Activated CD8-positive, alpha-beta T cell treated with anti-CD3 and anti-CD28 coated beads, Interleukin-2, amount 10 ng/mL, durations not matched to agents 7 days and 5 days (primary cell): ENCODE results near the gene TAGLN2. TPM values are rescaled to one million over a fixed set of nuclear protein-coding genes. Genes with fewer than 3 reads are reported as not detected.
"Not testable (repeated sequence)": the region's sequence is repeated elsewhere in the genome, so short reads cannot be mapped to it uniquely, and the experiment has no call there.

Experiments used
- ATAC-seq: fragments of 150-1000 bp; cut with Tn5 transposase; one replicate; pipeline ENCODE4 v1.10.0; 2021; ENCODE audit warnings: moderate library complexity
- CTCF ChIA-PET: fragments of 350-600 bp; sonication (Branson Sonifier 250); formaldehyde crosslinking; loops from one replicate; lab custom pipeline; 2021; ENCODE audit warnings: antibody characterized with exemption; lab: Charles Lee
- POLR2A ChIA-PET: fragments of 350-600 bp; sonication (Branson Sonifier 250); formaldehyde crosslinking; loops from one replicate; lab custom pipeline; 2021; ENCODE audit warnings: antibody characterized with exemption; lab: Charles Lee
- DNase-seq: peaks from one replicate; pipeline ENCODE4 v3.0.0-alpha.2; 2020
- H3K27ac Mint-ChIP-seq: one replicate; pipeline ENCODE4 v1.8.0; 2021; ENCODE audit warnings: mild to moderate bottlenecking, mixed read lengths
- H3K27me3 Mint-ChIP-seq: one replicate; pipeline ENCODE4 v1.8.0; 2021; ENCODE audit warnings: low read depth, mixed read lengths
- H3K36me3 Mint-ChIP-seq: one replicate; pipeline ENCODE4 v1.8.0; 2021; ENCODE audit warnings: low read depth, mixed read lengths
- H3K4me1 Mint-ChIP-seq: one replicate; pipeline ENCODE4 v1.8.0; 2021; ENCODE audit warnings: low read depth, mixed read lengths
- H3K4me3 Mint-ChIP-seq: one replicate; pipeline ENCODE4 v1.8.0; 2021; ENCODE audit warnings: mild to moderate bottlenecking, mixed read lengths
- H3K9me3 Mint-ChIP-seq: one replicate; pipeline ENCODE4 v1.8.0; 2022; ENCODE audit warnings: mixed read lengths; ENCODE audit not compliant: insufficient read depth
- total RNA-seq, 2 experiments: library from RNA; stranded (reverse); gene quantifications; one replicate each; pipeline ENCODE4 v1.2.3, GENCODE V29; 2021

Gene TAGLN2
- total RNA-seq, 2 experiments from 2014 or later = 476 to 510 TPM

DNA sequence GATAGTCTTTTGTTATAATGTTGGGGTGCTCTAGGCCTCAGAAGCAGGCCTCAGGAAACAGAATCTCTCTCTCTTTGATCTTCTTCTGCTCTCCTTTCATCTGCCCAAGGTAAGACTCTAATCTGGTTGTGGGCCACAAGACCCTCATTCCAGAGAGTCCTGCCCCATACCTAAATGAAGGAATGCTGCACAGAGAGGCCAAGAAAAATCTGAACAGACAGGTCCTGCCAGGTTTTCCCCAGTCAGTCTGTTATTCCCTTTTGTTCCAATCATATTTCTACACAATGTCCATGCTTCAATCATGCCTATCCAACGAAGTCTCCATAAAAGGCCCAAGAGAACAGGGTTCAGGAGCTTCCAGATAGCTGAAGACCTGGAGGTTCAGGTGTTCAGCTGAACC is 18.3 kb downstream of the TAGLN2 start:
- H3K27me3 Mint-ChIP-seq = no peaks in the 10 kb centered on the region
- no peak overlapping the region for H3K27ac Mint-ChIP-seq
- no peak for ATAC-seq
- peaks cover 2% of the 10 kb centered on the region for H3K36me3 Mint-ChIP-seq
- H3K9me3 Mint-ChIP-seq = no peaks in the 10 kb centered on the region
- no peak overlapping the region for H3K4me3 Mint-ChIP-seq
- ChIA-PET POLR2A (interaction anchor here (1.7 to 2.1 kb wide), 2 partner anchors 13 to 16 kb away, joined by 4 to 10 read pairs; no protein-coding TSS in a partner anchor), CTCF (interaction anchor here (1.0 to 1.8 kb wide), 2 partner anchors 14 kb away, joined by 4 to 9 read pairs; no protein-coding TSS in a partner anchor)
- peaks cover 40% of the 10 kb centered on the region for H3K4me1 Mint-ChIP-seq
- no peak for DNase-seq

- CTCF ChIA-PET = interaction anchor here (1.3 to 3.1 kb wide), 2 partner anchors 11 kb away, joined by 3 to 13 read pairs; no protein-coding TSS in a partner anchor
- ATAC-seq, H3K36me3 Mint-ChIP-seq, POLR2A ChIA-PET, H3K27me3 Mint-ChIP-seq, H3K9me3 Mint-ChIP-seq, DNase-seq, H3K27ac Mint-ChIP-seq, H3K4me3 Mint-ChIP-seq: not testable (repeated sequence)
- peaks cover 11% of the 10 kb centered on the region for H3K4me1 Mint-ChIP-seq
Measured at GRCh38 chr1:159904036-159904435, 21.3 kb downstream of the TAGLN2 start.

GRCh38 chr1:159902541-159902940 is 22.8 kb downstream of the TAGLN2 start:
- ATAC-seq (no peak), DNase-seq (no peak)
- peaks cover 6% of the 10 kb centered on the region for H3K4me1 Mint-ChIP-seq
- ChIA-PET POLR2A (no interaction called here), CTCF (interaction anchor here (3.1 kb wide), 1 partner anchor 10 kb away, joined by 13 read pairs; no protein-coding TSS in a partner anchor)
- H3K27me3 Mint-ChIP-seq = no peaks in the 10 kb centered on the region
- H3K36me3 Mint-ChIP-seq = no peaks in the 10 kb centered on the region
- no peak overlapping the region for H3K27ac Mint-ChIP-seq
- H3K4me3 Mint-ChIP-seq = no peak overlapping the region
- no peaks in the 10 kb centered on the region for H3K9me3 Mint-ChIP-seq

GRCh38 chr1:159900755-159901360 is 24.4 kb downstream of the TAGLN2 start:
- H3K4me1 Mint-ChIP-seq = no peaks in the 10 kb centered on the region
- H3K27ac Mint-ChIP-seq = no peak overlapping the region
- H3K9me3 Mint-ChIP-seq = no peaks in the 10 kb centered on the region
- no peak overlapping the region for H3K4me3 Mint-ChIP-seq
- H3K27me3 Mint-ChIP-seq = peaks cover 6% of the 10 kb centered on the region
- DNase-seq (no peak), ATAC-seq (no peak)
- ChIA-PET CTCF (interaction anchor here (0.7 to 3.1 kb wide), 4 partner anchors 8 to 106 kb away, joined by 4 to 13 read pairs (median 5); no protein-coding TSS in a partner anchor), POLR2A (interaction anchor here (1.0 kb wide), 1 partner anchor 24 kb away, joined by 3 read pairs; the partner anchor contains the start of gene TAGLN2)
- H3K36me3 Mint-ChIP-seq = no peaks in the 10 kb centered on the region

GRCh38 chr1:159900086-159900680 is 25.1 kb downstream of the TAGLN2 start, which contains the start of gene CFAP45:
Gene CFAP45 (minus strand): TSS chr1:159900165. CDS start chr1:159900098, 67 bp downstream.
- no peak for DNase-seq
- H3K4me1 Mint-ChIP-seq = no peaks in the 10 kb centered on the region

DNA sequence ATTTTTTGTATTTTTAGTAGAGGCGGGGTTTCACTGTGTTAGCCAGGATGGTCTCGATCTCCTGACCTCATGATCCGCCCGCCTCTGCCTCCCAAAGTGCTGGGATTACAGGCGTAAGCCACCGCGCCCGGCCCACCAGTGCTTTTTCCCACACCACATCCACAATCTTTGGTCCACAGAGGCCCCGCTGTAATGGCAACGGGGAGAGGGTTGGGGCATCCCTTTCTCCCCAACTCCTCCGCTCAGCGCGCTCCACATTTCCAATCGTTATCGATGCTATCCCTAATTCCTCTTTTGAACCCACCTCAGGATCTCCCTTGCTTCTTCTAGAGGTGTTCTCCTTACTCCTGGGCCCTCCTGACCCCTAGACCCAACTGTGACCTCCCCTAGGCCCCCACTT is 25.7 kb downstream of the TAGLN2 start:
- POLR2A ChIA-PET, H3K27me3 Mint-ChIP-seq, H3K4me3 Mint-ChIP-seq, DNase-seq, H3K9me3 Mint-ChIP-seq, CTCF ChIA-PET, H3K4me1 Mint-ChIP-seq, ATAC-seq, H3K36me3 Mint-ChIP-seq, H3K27ac Mint-ChIP-seq: not testable (repeated sequence)

More at GRCh38 chr1:159900086-159900680, 25.1 kb downstream of the TAGLN2 start, which contains the start of gene CFAP45:
- peaks cover 6% of the 10 kb centered on the region for H3K27me3 Mint-ChIP-seq
- H3K9me3 Mint-ChIP-seq = no peaks in the 10 kb centered on the region
- ChIA-PET CTCF (interaction anchor here (0.7 to 1.2 kb wide), 3 partner anchors 10 to 107 kb away, joined by 4 to 6 read pairs (median 4); no protein-coding TSS in a partner anchor), POLR2A (no interaction called here)
- no peak within 1 kb of the TSS for H3K4me3 Mint-ChIP-seq
- H3K36me3 Mint-ChIP-seq = no peaks in the 10 kb centered on the region
- no peak within 1 kb of the TSS for H3K27ac Mint-ChIP-seq
- ATAC-seq = peak; percentile 48

- Mint-ChIP-seq H3K9me3 (no peaks in the 10 kb centered on the region), H3K27me3 (peaks cover 12% of the 10 kb centered on the region), H3K4me1 (no peaks in the 10 kb centered on the region), H3K4me3 (no peak overlapping the region), H3K27ac (no peak overlapping the region), H3K36me3 (no peaks in the 10 kb centered on the region)
- CTCF ChIA-PET = no interaction called here
- ATAC-seq = no peak
- POLR2A ChIA-PET = no interaction called here
- DNase-seq = no peak
Measured at GRCh38 chr1:159898527-159898926, 26.8 kb downstream of the TAGLN2 start.

DNA sequence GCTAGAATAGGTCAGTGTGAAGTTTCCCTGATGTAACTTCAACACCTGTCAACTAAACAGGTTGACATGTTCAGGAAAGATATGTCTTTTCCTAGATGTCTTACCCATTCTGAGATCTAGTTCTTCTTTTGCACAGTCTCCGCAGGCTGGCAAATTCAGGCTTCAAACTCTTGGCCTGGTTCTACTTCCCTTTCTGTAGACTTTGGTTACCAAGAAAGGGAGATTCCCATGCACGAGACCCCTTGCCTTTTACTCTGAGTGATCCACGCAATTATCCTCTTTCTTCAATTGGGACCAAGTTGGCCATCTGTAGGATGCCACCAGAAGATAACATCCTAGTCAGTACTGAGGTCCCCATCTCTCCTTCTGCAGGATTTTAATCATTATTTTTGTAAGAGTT is 27.3 kb downstream of the TAGLN2 start:
- no peak for DNase-seq
- ChIA-PET CTCF (interaction anchor here (2.4 kb wide), 1 partner anchor 109 kb away, joined by 12 read pairs; no protein-coding TSS in a partner anchor), POLR2A (no interaction called here)
- H3K9me3 Mint-ChIP-seq = no peaks in the 10 kb centered on the region
- no peak overlapping the region for H3K27ac Mint-ChIP-seq
- H3K4me3 Mint-ChIP-seq = no peak overlapping the region
- H3K36me3 Mint-ChIP-seq = no peaks in the 10 kb centered on the region
- ATAC-seq = no peak
- H3K4me1 Mint-ChIP-seq = no peaks in the 10 kb centered on the region
- H3K27me3 Mint-ChIP-seq = peaks cover 17% of the 10 kb centered on the region

DNA sequence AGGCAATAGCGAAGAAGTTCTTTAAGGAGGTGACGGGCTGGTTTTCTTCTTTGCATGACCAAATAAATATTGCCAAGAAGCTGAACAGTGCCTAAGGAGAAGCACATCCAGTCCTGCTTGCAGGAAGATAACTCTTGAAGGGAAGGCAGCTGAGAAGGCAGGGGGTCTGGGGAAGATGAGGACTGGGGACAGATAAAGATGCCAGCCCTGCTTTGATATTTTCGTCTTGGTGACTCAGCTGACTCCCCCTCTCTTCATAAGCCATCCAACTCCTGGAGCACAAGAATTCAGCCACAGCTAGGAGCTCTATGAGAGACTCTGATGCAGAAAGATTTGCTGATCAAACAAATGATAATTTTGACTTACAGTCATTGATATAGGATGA is 28.8 kb downstream of the TAGLN2 start:
- Mint-ChIP-seq H3K27me3 (peaks cover 17% of the 10 kb centered on the region), H3K4me3 (no peak overlapping the region), H3K9me3 (no peaks in the 10 kb centered on the region), H3K4me1 (peaks cover 3% of the 10 kb centered on the region), H3K36me3 (no peaks in the 10 kb centered on the region), H3K27ac (no peak overlapping the region)
- no peak for ATAC-seq
- DNase-seq = no peak
- ChIA-PET POLR2A (interaction anchor here (5.0 kb wide), 1 partner anchor 28 kb away, joined by 33 read pairs; the partner anchor contains the start of gene TAGLN2), CTCF (interaction anchor here (2.4 to 19.2 kb wide), 2 partner anchors 94 to 110 kb away, joined by 12 to 483 read pairs; partner anchors contain the start of gene FCRL6)

DNA sequence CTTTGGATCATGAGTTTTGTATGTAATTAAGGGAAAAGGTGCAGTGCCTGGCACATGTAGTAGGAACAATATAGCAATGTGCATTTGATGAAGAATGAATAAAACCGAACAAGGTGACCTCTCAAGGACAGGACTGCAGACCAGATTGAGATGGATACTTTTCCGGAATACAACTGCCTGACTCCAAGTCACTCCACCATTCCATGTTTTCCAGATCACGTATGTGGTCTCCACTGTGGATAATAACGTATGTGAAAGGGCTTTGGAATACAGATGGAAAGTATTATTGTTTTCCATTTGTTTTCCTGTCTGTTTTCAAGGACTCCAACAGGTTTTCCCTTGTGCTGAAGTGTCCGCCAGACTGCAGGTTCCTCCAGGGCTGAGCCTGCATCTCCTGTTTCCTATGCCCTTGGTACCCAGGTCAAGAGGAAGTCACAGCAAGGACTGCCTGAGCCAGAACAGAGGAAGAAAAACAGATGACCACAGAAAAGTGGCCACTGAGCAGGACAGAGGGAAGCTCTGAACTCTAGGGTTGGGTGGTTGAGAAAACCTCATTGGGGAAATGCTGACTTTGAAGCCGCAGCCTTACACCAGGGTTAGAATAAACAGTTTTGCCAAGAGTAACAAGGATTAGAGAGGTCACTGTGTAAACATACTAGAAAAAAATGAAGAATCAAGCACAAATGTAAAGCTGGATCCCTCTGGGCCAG is 29.3 kb downstream of the TAGLN2 start:
- Mint-ChIP-seq H3K4me1 (peaks cover 7% of the 10 kb centered on the region), H3K9me3 (no peaks in the 10 kb centered on the region), H3K36me3 (no peaks in the 10 kb centered on the region), H3K27ac (no peak overlapping the region), H3K27me3 (peaks cover 17% of the 10 kb centered on the region), H3K4me3 (no peak overlapping the region)
- CTCF ChIA-PET = interaction anchor here (1.0 to 19.2 kb wide), 6 partner anchors 43 to 115 kb away, joined by 3 to 483 read pairs (median 8); partner anchors contain the start of genes DUSP23 and FCRL6
- DNase-seq (no peak), ATAC-seq (no peak)
- POLR2A ChIA-PET = interaction anchor here (5.0 kb wide), 1 partner anchor 28 kb away, joined by 33 read pairs; the partner anchor contains the start of gene TAGLN2

- peaks cover 17% of the 10 kb centered on the region for H3K27me3 Mint-ChIP-seq
- ChIA-PET POLR2A (interaction anchor here (5.0 kb wide), 1 partner anchor 29 kb away, joined by 33 read pairs; the partner anchor contains the start of gene TAGLN2), CTCF (interaction anchor here (0.9 to 19.2 kb wide), 7 partner anchors 30 to 114 kb away, joined by 3 to 483 read pairs (median 5); partner anchors contain the start of genes DUSP23, FCRL6 and TAGLN2)
- no peak overlapping the region for H3K4me3 Mint-ChIP-seq
- H3K4me1 Mint-ChIP-seq = peaks cover 9% of the 10 kb centered on the region
- no peak for DNase-seq
- H3K36me3 Mint-ChIP-seq = no peaks in the 10 kb centered on the region
- H3K9me3 Mint-ChIP-seq = no peaks in the 10 kb centered on the region
- no peak for ATAC-seq
- H3K27ac Mint-ChIP-seq = no peak overlapping the region
Measured at GRCh38 chr1:159895286-159895685, 30.0 kb downstream of the TAGLN2 start.
